Effector memory CD4-positive, alpha-beta T cell (primary cell): ENCODE data around the gene GALNT18.

Experiments
- DNase-seq, 3 donors: peaks; one replicate each; pipeline ENCODE4 v3.0.0-alpha.2; 2020
- H3K27ac ChIP-seq: 2 replicates; pipeline ENCODE4 v1.7.0; 2013; ENCODE audit warnings: mild to moderate bottlenecking, low read length, moderate library complexity; ENCODE audit not compliant: insufficient read depth, poor library complexity, severe bottlenecking
- H3K27me3 ChIP-seq: replicated peaks from 2 replicates; pipeline ENCODE4 v1.7.0; 2013; ENCODE audit warnings: mild to moderate bottlenecking, low read length; ENCODE audit not compliant: insufficient read depth, control insufficient read depth, poor library complexity, severe bottlenecking
- H3K36me3 ChIP-seq: 2 replicates; pipeline ENCODE4 v1.7.0; 2013; ENCODE audit warnings: mild to moderate bottlenecking, low read length, moderate library complexity; ENCODE audit not compliant: control insufficient read depth, insufficient read depth
- H3K4me1 ChIP-seq: 2 replicates; pipeline ENCODE4 v1.7.0; 2013; ENCODE audit warnings: low read length, mild to moderate bottlenecking; ENCODE audit not compliant: control insufficient read depth, insufficient read depth, poor library complexity, severe bottlenecking
- H3K4me3 ChIP-seq: 2 replicates; pipeline ENCODE4 v1.7.0; 2013; ENCODE audit warnings: low read length, low read depth, mild to moderate bottlenecking; ENCODE audit not compliant: insufficient read depth, poor library complexity, severe bottlenecking
- H3K9me3 ChIP-seq: 2 replicates; pipeline ENCODE4 v1.7.0; 2013; ENCODE audit warnings: mild to moderate bottlenecking, low read length, moderate library complexity; ENCODE audit not compliant: control insufficient read depth

Gene GALNT18

GRCh38 chr11:11521306-11522002 lies 100.4 kb downstream of the GALNT18 start:
- no peaks in the 10 kb centered on the region for H3K36me3 ChIP-seq
- no peaks in the 10 kb centered on the region for H3K27me3 ChIP-seq
- H3K9me3 ChIP-seq: no peaks in the 10 kb centered on the region
- no peaks in the 10 kb centered on the region for H3K4me1 ChIP-seq
- DNase-seq: no peak
- no peak overlapping the region for H3K4me3 ChIP-seq
- H3K27ac ChIP-seq: no peak overlapping the region

- Histone ChIP-seq H3K36me3 (no peaks in the 10 kb centered on the region), H3K27me3 (no peaks in the 10 kb centered on the region), H3K4me1 (no peaks in the 10 kb centered on the region), H3K9me3 (no peaks in the 10 kb centered on the region), H3K4me3 (no peak overlapping the region), H3K27ac (no peak overlapping the region)
- DNase-seq: no peak
Measured at GRCh38 chr11:11520231-11521015, 101.4 kb downstream of the GALNT18 start.

GRCh38 chr11:11519184-11519583 lies 102.6 kb downstream of the GALNT18 start:
- Histone ChIP-seq H3K27me3 (no peaks in the 10 kb centered on the region), H3K27ac (no peak overlapping the region), H3K4me1 (no peaks in the 10 kb centered on the region), H3K36me3 (no peaks in the 10 kb centered on the region), H3K9me3 (no peaks in the 10 kb centered on the region), H3K4me3 (no peak overlapping the region)
- no peak for DNase-seq

GRCh38 chr11:11514246-11514645 lies 107.6 kb downstream of the GALNT18 start:
- no peak overlapping the region for H3K27ac ChIP-seq
- no peaks in the 10 kb centered on the region for H3K27me3 ChIP-seq
- no peaks in the 10 kb centered on the region for H3K36me3 ChIP-seq
- no peaks in the 10 kb centered on the region for H3K4me1 ChIP-seq
- no peak for DNase-seq
- no peak overlapping the region for H3K4me3 ChIP-seq
- no peaks in the 10 kb centered on the region for H3K9me3 ChIP-seq

GRCh38 chr11:11513422-11513821 lies 108.4 kb downstream of the GALNT18 start:
- no peaks in the 10 kb centered on the region for H3K36me3 ChIP-seq
- no peak overlapping the region for H3K27ac ChIP-seq
- no peaks in the 10 kb centered on the region for H3K27me3 ChIP-seq
- no peak for DNase-seq
- H3K4me3 ChIP-seq: no peak overlapping the region
- H3K9me3 ChIP-seq: no peaks in the 10 kb centered on the region
- no peaks in the 10 kb centered on the region for H3K4me1 ChIP-seq

GRCh38 chr11:11512929-11513328 lies 108.9 kb downstream of the GALNT18 start:
- Histone ChIP-seq H3K9me3 (no peaks in the 10 kb centered on the region), H3K27ac (no peak overlapping the region), H3K4me1 (no peaks in the 10 kb centered on the region), H3K4me3 (no peak overlapping the region), H3K36me3 (no peaks in the 10 kb centered on the region), H3K27me3 (no peaks in the 10 kb centered on the region)
- no peak for DNase-seq

GRCh38 chr11:11512502-11512901 lies 109.3 kb downstream of the GALNT18 start:
- no peaks in the 10 kb centered on the region for H3K27me3 ChIP-seq
- DNase-seq: no peak
- H3K27ac ChIP-seq: no peak overlapping the region

GRCh38 chr11:11512090-11512489 lies 109.7 kb downstream of the GALNT18 start:
- Histone ChIP-seq H3K9me3 (no peaks in the 10 kb centered on the region), H3K36me3 (no peaks in the 10 kb centered on the region), H3K4me1 (no peaks in the 10 kb centered on the region), H3K27me3 (no peaks in the 10 kb centered on the region), H3K4me3 (no peak overlapping the region), H3K27ac (no peak overlapping the region)
- DNase-seq: no peak

More at GRCh38 chr11:11512502-11512901, 109.3 kb downstream of the GALNT18 start:
- no peaks in the 10 kb centered on the region for H3K4me1 ChIP-seq
- H3K4me3 ChIP-seq: no peak overlapping the region
- no peaks in the 10 kb centered on the region for H3K36me3 ChIP-seq
- H3K9me3 ChIP-seq: no peaks in the 10 kb centered on the region

- Histone ChIP-seq H3K4me3 (no peak overlapping the region), H3K4me1 (no peaks in the 10 kb centered on the region), H3K27ac (no peak overlapping the region), H3K9me3 (no peaks in the 10 kb centered on the region), H3K27me3 (no peaks in the 10 kb centered on the region), H3K36me3 (no peaks in the 10 kb centered on the region)
- DNase-seq: no peak
Measured at GRCh38 chr11:11510939-11511338, 110.9 kb downstream of the GALNT18 start.

GRCh38 chr11:11505692-11506091 lies 116.1 kb downstream of the GALNT18 start:
- Histone ChIP-seq H3K9me3 (no peaks in the 10 kb centered on the region), H3K4me1 (no peaks in the 10 kb centered on the region), H3K27ac (no peak overlapping the region), H3K36me3 (no peaks in the 10 kb centered on the region), H3K4me3 (no peak overlapping the region), H3K27me3 (no peaks in the 10 kb centered on the region)
- DNase-seq: no peak
